H1 (cell line): ENCODE measurements around the gene TRAF6. TPM values are rescaled to one million over a fixed set of nuclear protein-coding genes. Genes with fewer than 3 reads are reported as not detected.

Experiments
- CTCF ChIA-PET: fragments of 300-600 bp; sonication (Branson Sonifier 250); formaldehyde crosslinking; loops from one replicate; lab custom pipeline; 2021; ENCODE audit not compliant: partially characterized antibody; lab: Charles Lee
- POLR2A ChIA-PET: fragments of 300-600 bp; sonication (Branson Sonifier 250); formaldehyde crosslinking; loops from one replicate; lab custom pipeline; 2021; ENCODE audit warnings: inconsistent platforms; ENCODE audit not compliant: partially characterized antibody; lab: Charles Lee
- DNase-seq, 2 experiments: peaks; one replicate each; pipeline versions ENCODE4 v3.0.0 to v3.0.0-alpha.2; 2010 to 2022; ENCODE audit warnings: low spot score in 2 of 2, low read depth in 1 of 2, mixed read lengths in 1 of 2
- FAIRE-seq: peaks from 2 replicates; lab custom pipeline; 2011; peaks lifted over from hg19 to GRCh38; lab: Jason Lieb, UNC
- H2AFZ ChIP-seq: 2 replicates; pipeline ENCODE4 v1.8.1; 2012; ENCODE audit warnings: low read length, inconsistent platforms
- H2AK5ac ChIP-seq: 2 replicates; pipeline ENCODE4 v1.6.1; 2013; ENCODE audit warnings: low read depth, low read length
- H2BK120ac ChIP-seq: replicated peaks from 2 replicates; pipeline ENCODE3; 2013; ENCODE audit warnings: low read depth, low read length, inconsistent platforms
- H2BK12ac ChIP-seq: 2 replicates; pipeline ENCODE4 v1.6.1; 2013; ENCODE audit warnings: low read depth, low read length
- H2BK15ac ChIP-seq: 2 replicates; pipeline ENCODE4 v1.6.1; 2013; ENCODE audit warnings: low read length
- H2BK20ac ChIP-seq: 2 replicates; pipeline ENCODE4 v1.6.1; 2013; ENCODE audit warnings: low read length
- H2BK5ac ChIP-seq: 2 replicates; pipeline ENCODE4 v1.6.1; 2013; ENCODE audit warnings: low read depth, low read length
- H3K14ac ChIP-seq: 2 replicates; pipeline ENCODE4 v1.6.1; 2013; ENCODE audit warnings: inconsistent platforms; ENCODE audit not compliant: insufficient read length
- H3K18ac ChIP-seq: 2 replicates; pipeline ENCODE4 v1.6.1; 2013; ENCODE audit warnings: low read length; ENCODE audit errors: extremely low read depth
- H3K23ac ChIP-seq: 2 replicates; pipeline ENCODE4 v1.6.1; 2013; ENCODE audit warnings: inconsistent platforms; ENCODE audit not compliant: insufficient read length
- H3K23me2 ChIP-seq: 2 replicates; pipeline ENCODE4 v1.6.1; 2013; ENCODE audit warnings: low read depth, low read length
- H3K27ac ChIP-seq: 2 replicates; pipeline ENCODE4 v1.6.1; 2011; ENCODE audit warnings: low read depth, low read length, inconsistent platforms
- H3K27me3 ChIP-seq, 4 experiments: replicated peaks in 1 of 4; 1 replicate in 1 of 4; 2 replicates in 3 of 4; pipeline versions ENCODE4 v1.6.1 to v1.8.1; 2011 to 2013; ENCODE audit warnings: low read length in 3 of 4, mild to moderate bottlenecking in 3 of 4, inconsistent platforms in 2 of 4, mixed read lengths in 2 of 4, moderate library complexity in 1 of 4; ENCODE audit not compliant: control insufficient read depth in 3 of 4, insufficient read depth in 3 of 4; ENCODE audit errors: extremely low read depth in 1 of 4
- H3K36me3 ChIP-seq, 4 experiments: 2 replicates each; pipeline versions ENCODE4 v1.6.1 to v1.8.1; 2011 to 2013; ENCODE audit warnings: mild to moderate bottlenecking in 4 of 4, low read length in 3 of 4, moderate library complexity in 2 of 4, control low read depth in 1 of 4, inconsistent platforms in 1 of 4; ENCODE audit not compliant: insufficient read depth in 4 of 4, control insufficient read depth in 2 of 4
- H3K4ac ChIP-seq: replicated peaks from 2 replicates; pipeline ENCODE3; 2013; ENCODE audit warnings: low read length, low read depth, mixed read lengths, inconsistent platforms; ENCODE audit not compliant: insufficient read length
- H3K4me1 ChIP-seq, 4 experiments: replicated peaks in 1 of 4; 1 replicate in 1 of 4; 2 replicates in 3 of 4; pipeline versions ENCODE4 v1.6.1 to v1.8.1; 2011 to 2013; ENCODE audit warnings: low read length in 3 of 4, inconsistent platforms in 2 of 4, mixed read lengths in 1 of 4; ENCODE audit not compliant: insufficient read depth in 4 of 4, control insufficient read depth in 3 of 4
- H3K4me2 ChIP-seq, 2 experiments: 2 replicates each; pipeline versions ENCODE4 v1.6.1 to v1.8.1; 2011 to 2013; ENCODE audit warnings: low read depth in 2 of 2, low read length in 2 of 2, control low read depth in 1 of 2, inconsistent platforms in 1 of 2, mild to moderate bottlenecking in 1 of 2; ENCODE audit not compliant: insufficient read depth in 1 of 2
- H3K4me3 ChIP-seq, 4 experiments: fragments of 200-600, 300-600 bp in 1 of 4; sonication (generic), shearing (Covaris generic), sonication (Bioruptor Twin) in 1 of 4; 2 replicates each; pipeline versions ENCODE4 v1.5.1 to v1.8.1; 2011 to 2016; ENCODE audit warnings: low read length in 4 of 4, low read depth in 3 of 4, control low read depth in 2 of 4, inconsistent platforms in 2 of 4, mild to moderate bottlenecking in 2 of 4, mixed read lengths in 1 of 4, moderate library complexity in 1 of 4; ENCODE audit not compliant: insufficient read depth in 2 of 4; ENCODE audit errors: extremely low read depth in 1 of 4
- H3K56ac ChIP-seq: replicated peaks from 2 replicates; pipeline ENCODE3; 2013; ENCODE audit warnings: low read depth, mild to moderate bottlenecking, mixed read lengths, low read length, inconsistent platforms; ENCODE audit not compliant: insufficient read length
- H3K79me1 ChIP-seq: 2 replicates; pipeline ENCODE4 v1.6.1; 2013; ENCODE audit warnings: low read depth, low read length, control low read depth
- H3K79me2 ChIP-seq, 2 experiments: 2 replicates each; pipeline versions ENCODE4 v1.6.1 to v1.8.1; 2012 to 2013; ENCODE audit warnings: low read length in 2 of 2, mild to moderate bottlenecking in 2 of 2, inconsistent platforms in 1 of 2; ENCODE audit not compliant: insufficient read depth in 2 of 2, control insufficient read depth in 1 of 2
- H3K9ac ChIP-seq, 4 experiments: replicated peaks in 1 of 4; 1 replicate in 1 of 4; 2 replicates in 3 of 4; pipeline versions ENCODE4 v1.6.1 to v1.8.1; 2011 to 2013; ENCODE audit warnings: low read depth in 3 of 4, low read length in 3 of 4, control low read depth in 2 of 4, mild to moderate bottlenecking in 2 of 4, moderate library complexity in 2 of 4, inconsistent platforms in 1 of 4; ENCODE audit errors: extremely low read depth in 1 of 4
- H3K9me3 ChIP-seq, 2 experiments: 2 replicates each; pipeline versions ENCODE4 v1.6.1 to v1.8.1; 2012 to 2013; ENCODE audit warnings: mild to moderate bottlenecking in 2 of 2, moderate library complexity in 2 of 2, control low read depth in 1 of 2, inconsistent platforms in 1 of 2, low read depth in 1 of 2, low read length in 1 of 2, mixed read lengths in 1 of 2; ENCODE audit not compliant: insufficient read depth in 2 of 2
- H4K20me1 ChIP-seq, 2 experiments: replicated peaks in 1 of 2; 2 replicates each; pipeline versions ENCODE3 to v1.8.1; 2011 to 2013; ENCODE audit warnings: inconsistent platforms in 2 of 2, low read length in 2 of 2, mild to moderate bottlenecking in 1 of 2; ENCODE audit not compliant: insufficient read depth in 2 of 2, control insufficient read depth in 1 of 2
- H4K5ac ChIP-seq: 2 replicates; pipeline ENCODE4 v1.6.1; 2013; ENCODE audit warnings: low read length, low read depth, mixed read lengths, inconsistent platforms; ENCODE audit not compliant: insufficient read length
- H4K8ac ChIP-seq: 2 replicates; pipeline ENCODE4 v1.8.0; 2013; ENCODE audit warnings: mild to moderate bottlenecking, moderate library complexity, low read length, inconsistent platforms; ENCODE audit not compliant: insufficient read depth; ENCODE audit errors: extremely low read depth
- H4K91ac ChIP-seq: replicated peaks from 2 replicates; pipeline ENCODE3; 2013; ENCODE audit warnings: low read length, mixed read lengths, inconsistent platforms; ENCODE audit not compliant: insufficient read length
- RAD21 ChIP-seq, 2 experiments: IDR thresholded peaks in 1 of 2; conservative IDR thresholded peaks in 1 of 2; 2 replicates each; pipeline ENCODE4 v1.6.1; 2011; ENCODE audit warnings: low read depth in 2 of 2, low read length in 2 of 2, improper control_type of control experiment in 1 of 2, inconsistent platforms in 1 of 2, mild to moderate bottlenecking in 1 of 2, moderate library complexity in 1 of 2
- SP1 ChIP-seq: IDR thresholded peaks from 2 replicates; pipeline ENCODE4 v1.6.1; 2011; ENCODE audit warnings: low read depth, low read length
- TCF12 ChIP-seq: IDR thresholded peaks from 2 replicates; pipeline ENCODE4 v1.6.1; 2011; ENCODE audit warnings: low read depth, mild to moderate bottlenecking, low read length
- WGBS, 2 experiments: shearing (Covaris generic) in 1 of 2; methylation state at CpG; one replicate each; pipeline versions ENCODE4 v1.1.6 to v1.1.7; 2013 to 2015; ENCODE audit warnings: low lambda C conversion rate in 2 of 2, mixed read lengths in 2 of 2, inconsistent platforms in 1 of 2, low coverage in 1 of 2, missing lambda C conversion rate in 1 of 2; ENCODE audit not compliant: insufficient replicate concordance in 2 of 2, insufficient coverage in 1 of 2, insufficient read length in 1 of 2; ENCODE audit errors: extremely low coverage in 1 of 2, missing lambda C conversion rate in 1 of 2; 5-methylcytosine and 5-hydroxymethylcytosine counted together
- polyA plus RNA-seq, 7 experiments: library from polyadenylated mRNA; depleted of rRNA in 3 of 7; stranded (reverse) in 5 of 7; unstranded in 2 of 7; fragments of >200 nt in 5 of 7; fragments of 200-250 nt in 2 of 7; gene quantifications; 1 replicate in 5 of 7; 2 replicates in 1 of 7; 4 replicates in 1 of 7; pipeline versions ENCODE4 v1.2.1 to v1.2.3, GENCODE V29; 2011 to 2013; ENCODE audit warnings: missing spikeins in 2 of 7, mixed read lengths in 2 of 7
- total RNA-seq: library from RNA; stranded (reverse); fragmentation: NEBNext Ultra II Directional; extraction: Animal tissue kit (Norgen Biotek cat#: 25700); gene quantifications from 2 replicates; pipeline ENCODE4 v1.2.1, GENCODE V29; 2021
- TF ChIP-seq, protein P1 (sequence below), 3 experiments: IDR thresholded peaks; 1 replicate in 2 of 3; 2 replicates in 1 of 3; pipeline versions ENCODE4 v1.5.1 to v1.6.1; 2011; ENCODE audit warnings: low read length in 3 of 3, mild to moderate bottlenecking in 3 of 3, inconsistent platforms in 2 of 3, low read depth in 1 of 3, moderate library complexity in 1 of 3; ENCODE audit not compliant: insufficient read depth in 1 of 3; ENCODE audit errors: control extremely low read depth in 1 of 3

TRAF6 gene
- total and polyA plus RNA-seq, 2 of the 8 experiments (the other 6 are each of a cell fraction or from before 2014, with no cell fraction given) = 4.6 to 8.8 TPM

DNA sequence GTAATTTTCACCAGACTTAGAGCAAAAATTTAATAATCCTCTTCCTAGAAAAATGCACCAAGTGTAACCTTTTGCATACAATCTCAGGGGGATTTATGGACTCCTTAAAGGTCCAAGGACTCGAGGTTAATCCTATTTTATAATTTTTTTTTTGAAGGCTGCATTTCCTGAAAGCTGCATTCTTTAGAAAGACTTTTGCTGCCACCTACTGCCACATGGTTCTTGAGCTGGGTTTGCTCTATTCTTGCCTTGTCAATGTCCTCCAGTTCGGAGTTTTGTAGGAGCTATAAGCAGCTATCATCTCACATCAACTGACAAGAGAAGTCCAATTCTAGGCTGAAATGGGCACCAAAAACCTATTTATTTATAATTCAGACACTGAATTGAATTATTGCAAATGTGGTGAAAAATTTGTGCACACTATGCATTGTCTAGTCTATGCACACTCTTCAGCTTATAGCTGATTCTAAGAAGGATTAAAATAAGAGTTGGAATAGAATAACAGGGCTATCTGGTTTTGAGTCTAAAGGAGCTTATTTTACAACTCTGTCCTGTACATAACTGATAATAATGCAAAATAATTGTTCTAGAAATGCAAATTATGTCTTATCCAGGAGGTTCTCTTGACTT is 31.3 kb downstream of the TRAF6 start:
- H3K9ac ChIP-seq = no peak overlapping the region
- WGBS, 2 experiments = 74% methylated on average over 2 of the region's 2 CpGs; no CpG with 5 or more reads in 1 of the 2 experiments

More for the DNA sequence above, 31.3 kb downstream of the TRAF6 start:
- Histone ChIP-seq H3K23ac (no peak overlapping the region), H3K4ac (no peak overlapping the region), H2BK15ac (no peak overlapping the region), H3K18ac (no peak overlapping the region), H3K79me2 (no peaks in the 10 kb centered on the region), H2AK5ac (no peak overlapping the region), H3K14ac (no peak overlapping the region), H2BK20ac (no peak overlapping the region), H3K4me2 (no peak overlapping the region), H4K8ac (no peak overlapping the region), H2BK5ac (no peak overlapping the region), H2AFZ (no peak overlapping the region), H3K4me3 (no peak overlapping the region), H3K56ac (no peak overlapping the region), H3K36me3 (no peaks in the 10 kb centered on the region), H3K9me3 (no peaks in the 10 kb centered on the region), H4K91ac (no peak overlapping the region), H3K4me1 (no peaks in the 10 kb centered on the region), H2BK12ac (no peak overlapping the region), H4K20me1 (no peaks in the 10 kb centered on the region), H2BK120ac (no peak overlapping the region), H3K79me1 (no peaks in the 10 kb centered on the region)
- ChIA-PET CTCF (interaction anchor here (0.6 to 6.5 kb wide), 48 partner anchors 9 to 761 kb away, joined by 3 to 152 read pairs (median 5); partner anchors contain the start of genes COMMD9 and PRR5L), POLR2A (interaction anchor here (0.7 to 1.8 kb wide), 3 partner anchors 116 to 187 kb away, joined by 3 to 5 read pairs (median 3); no protein-coding TSS in a partner anchor)
- no peak for TF ChIP-seq SP1
- TF ChIP-seq TCF12 = no peak
- peak; percentile 90 to 92 for TF ChIP-seq RAD21 (IDR thresholded peaks at IDR 0.05 in 1 of 2, conservative IDR thresholded peaks at IDR 0.05 in 1 of 2; ENCODE audit: low read depth in 2 of 2, low read length in 2 of 2)
- TF ChIP-seq, protein P1, sequence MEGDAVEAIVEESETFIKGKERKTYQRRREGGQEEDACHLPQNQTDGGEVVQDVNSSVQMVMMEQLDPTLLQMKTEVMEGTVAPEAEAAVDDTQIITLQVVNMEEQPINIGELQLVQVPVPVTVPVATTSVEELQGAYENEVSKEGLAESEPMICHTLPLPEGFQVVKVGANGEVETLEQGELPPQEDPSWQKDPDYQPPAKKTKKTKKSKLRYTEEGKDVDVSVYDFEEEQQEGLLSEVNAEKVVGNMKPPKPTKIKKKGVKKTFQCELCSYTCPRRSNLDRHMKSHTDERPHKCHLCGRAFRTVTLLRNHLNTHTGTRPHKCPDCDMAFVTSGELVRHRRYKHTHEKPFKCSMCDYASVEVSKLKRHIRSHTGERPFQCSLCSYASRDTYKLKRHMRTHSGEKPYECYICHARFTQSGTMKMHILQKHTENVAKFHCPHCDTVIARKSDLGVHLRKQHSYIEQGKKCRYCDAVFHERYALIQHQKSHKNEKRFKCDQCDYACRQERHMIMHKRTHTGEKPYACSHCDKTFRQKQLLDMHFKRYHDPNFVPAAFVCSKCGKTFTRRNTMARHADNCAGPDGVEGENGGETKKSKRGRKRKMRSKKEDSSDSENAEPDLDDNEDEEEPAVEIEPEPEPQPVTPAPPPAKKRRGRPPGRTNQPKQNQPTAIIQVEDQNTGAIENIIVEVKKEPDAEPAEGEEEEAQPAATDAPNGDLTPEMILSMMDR (IDR thresholded peaks at IDR 0.05; ENCODE audit: control extremely low read depth in 1 of 3, insufficient read depth in 1 of 3, low read depth in 1 of 3, low read length in 3 of 3) = peak in 2 of 3 experiments; percentile 62 to 71; a peak in 3 of 4 replicates
- TF ChIP-seq, all 59 proteins: peak for 2
- Histone ChIP-seq H3K27ac (no peak overlapping the region), H3K27me3 (no peaks in the 10 kb centered on the region), H4K5ac (no peak overlapping the region), H3K23me2 (no peaks in the 10 kb centered on the region)
- DNase-seq (no peak), FAIRE-seq (peak; percentile 39)
